Choroid plexus epithelial cell (primary cell): Measurements from ENCODE around the gene FAM78A.
A peak's percentile ranks its signal among the peaks of the same experiment; 100 is the strongest.

ENCODE experiments used
- DNase-seq: peaks from one replicate; pipeline ENCODE4 v3.0.0-alpha.2; 2010; ENCODE audit warnings: low read depth
- H3K4me3 ChIP-seq: 2 replicates; pipeline ENCODE4 v1.5.1; 2011; ENCODE audit warnings: low read depth, mild to moderate bottlenecking, control low read depth, low read length, moderate library complexity
- TF ChIP-seq, protein P1 (sequence below): conservative IDR thresholded peaks from 2 replicates; pipeline ENCODE4 v1.5.1; 2011; ENCODE audit warnings: low read depth, mild to moderate bottlenecking, control low read depth, inconsistent platforms, low read length, moderate library complexity

Gene FAM78A

DNA sequence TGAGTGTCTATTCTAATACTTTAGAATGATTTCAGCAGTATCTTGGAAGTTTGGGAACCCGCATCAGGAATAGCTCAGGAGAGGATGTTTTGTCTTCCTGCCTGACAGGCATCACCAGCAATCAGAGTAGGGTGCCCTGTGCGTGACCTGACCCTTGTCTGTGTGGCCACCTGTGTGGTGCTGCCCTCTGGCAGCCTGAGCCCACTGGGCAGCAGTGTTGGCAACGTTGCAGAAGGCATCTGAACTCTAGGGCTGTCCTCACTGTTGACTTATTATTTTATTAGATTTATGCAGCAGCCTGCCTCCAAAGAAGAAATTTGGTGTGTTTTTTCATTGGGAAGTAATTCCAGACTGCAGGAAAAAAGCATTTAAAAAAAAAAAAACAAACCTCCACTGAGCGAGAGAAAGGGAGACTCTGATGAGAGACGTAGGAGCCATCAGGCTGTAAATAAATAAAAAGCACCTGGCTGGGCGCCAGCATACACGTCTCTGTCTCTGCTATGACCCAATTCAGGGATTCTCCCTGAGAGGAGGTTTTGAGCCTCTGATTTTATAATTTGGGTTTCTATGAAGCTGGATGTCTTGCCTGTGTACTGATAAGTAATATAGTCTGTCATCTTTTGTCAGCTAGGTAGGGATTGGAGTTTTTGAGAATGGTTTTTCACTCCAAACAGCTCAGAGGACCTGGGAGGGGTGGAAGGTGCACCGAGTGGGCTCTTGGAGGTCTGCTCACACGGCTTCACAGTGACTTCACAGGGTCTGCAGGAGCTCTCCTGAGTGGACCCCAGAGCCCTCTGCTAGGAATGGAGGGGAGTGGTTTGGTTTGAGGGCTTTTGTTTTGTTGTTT lies 49.0 kb downstream of the FAM78A start:
- DNase-seq = peak; percentile 55
- TF ChIP-seq, protein P1, sequence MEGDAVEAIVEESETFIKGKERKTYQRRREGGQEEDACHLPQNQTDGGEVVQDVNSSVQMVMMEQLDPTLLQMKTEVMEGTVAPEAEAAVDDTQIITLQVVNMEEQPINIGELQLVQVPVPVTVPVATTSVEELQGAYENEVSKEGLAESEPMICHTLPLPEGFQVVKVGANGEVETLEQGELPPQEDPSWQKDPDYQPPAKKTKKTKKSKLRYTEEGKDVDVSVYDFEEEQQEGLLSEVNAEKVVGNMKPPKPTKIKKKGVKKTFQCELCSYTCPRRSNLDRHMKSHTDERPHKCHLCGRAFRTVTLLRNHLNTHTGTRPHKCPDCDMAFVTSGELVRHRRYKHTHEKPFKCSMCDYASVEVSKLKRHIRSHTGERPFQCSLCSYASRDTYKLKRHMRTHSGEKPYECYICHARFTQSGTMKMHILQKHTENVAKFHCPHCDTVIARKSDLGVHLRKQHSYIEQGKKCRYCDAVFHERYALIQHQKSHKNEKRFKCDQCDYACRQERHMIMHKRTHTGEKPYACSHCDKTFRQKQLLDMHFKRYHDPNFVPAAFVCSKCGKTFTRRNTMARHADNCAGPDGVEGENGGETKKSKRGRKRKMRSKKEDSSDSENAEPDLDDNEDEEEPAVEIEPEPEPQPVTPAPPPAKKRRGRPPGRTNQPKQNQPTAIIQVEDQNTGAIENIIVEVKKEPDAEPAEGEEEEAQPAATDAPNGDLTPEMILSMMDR = no peak
- no peak overlapping the region for H3K4me3 ChIP-seq

DNA sequence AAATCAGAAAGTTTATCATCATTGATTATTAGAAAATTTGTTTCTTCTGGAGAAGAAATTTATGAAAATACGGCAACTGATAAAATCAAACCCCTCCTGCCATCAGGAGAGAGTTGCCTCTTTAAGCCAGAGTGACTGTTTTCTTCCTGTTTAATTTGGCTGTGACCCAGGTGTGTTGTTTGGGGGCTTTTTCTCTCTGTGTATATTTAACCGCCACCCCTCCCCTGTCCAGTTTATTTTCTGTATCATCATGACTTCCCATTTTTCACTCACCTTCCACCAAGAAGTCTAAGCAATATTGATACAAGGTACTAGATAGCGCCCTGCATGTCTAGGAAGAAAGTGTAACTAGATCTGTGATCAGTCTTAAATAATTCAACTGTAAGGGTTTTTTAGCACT lies 50.1 kb downstream of the FAM78A start:
- H3K4me3 ChIP-seq = no peak overlapping the region
- TF ChIP-seq, protein P1 = no peak
- no peak for DNase-seq

DNA sequence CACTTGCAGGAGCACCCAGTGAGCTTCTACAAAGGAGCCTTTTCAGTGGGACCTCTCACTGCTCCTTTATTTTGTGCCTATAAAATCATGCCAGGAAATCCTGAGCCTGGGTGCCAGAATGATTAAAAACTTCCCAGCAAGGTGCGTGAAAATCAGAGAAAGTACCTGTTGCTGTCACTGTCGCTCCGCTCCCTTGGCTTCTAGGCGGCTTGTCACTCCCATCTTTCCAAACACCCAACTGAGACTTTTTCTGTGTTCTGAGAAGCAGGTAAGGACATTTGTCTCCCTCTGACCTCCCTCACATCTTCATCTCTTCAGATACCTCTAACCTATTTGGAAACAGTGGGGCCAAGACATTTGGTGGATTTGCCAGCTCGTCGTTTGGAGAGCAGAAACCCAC lies 53.9 kb downstream of the FAM78A start:
- TF ChIP-seq, protein P1 = no peak
- no peak overlapping the region for H3K4me3 ChIP-seq
- DNase-seq = no peak

DNA sequence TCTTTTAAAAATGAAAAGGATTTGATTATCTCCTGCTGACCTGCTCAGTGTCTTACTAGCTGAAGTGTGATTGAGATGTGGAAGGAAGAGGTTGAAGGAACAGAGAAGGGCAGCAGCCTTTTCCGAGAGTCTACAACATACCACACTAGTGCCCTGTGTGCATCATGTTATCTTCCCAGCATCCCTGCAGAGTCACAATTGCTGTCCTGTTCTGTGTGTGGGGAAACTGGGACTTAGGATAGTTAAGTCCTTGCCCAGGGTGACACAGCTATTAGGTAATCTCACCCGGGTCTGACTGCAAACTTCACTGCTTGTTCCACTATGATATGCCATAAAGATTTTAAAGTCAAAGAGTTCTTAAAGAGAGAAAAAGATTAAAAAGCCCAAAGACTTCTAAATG lies 55.8 kb downstream of the FAM78A start:
- DNase-seq = no peak
- TF ChIP-seq, protein P1 = no peak

DNA sequence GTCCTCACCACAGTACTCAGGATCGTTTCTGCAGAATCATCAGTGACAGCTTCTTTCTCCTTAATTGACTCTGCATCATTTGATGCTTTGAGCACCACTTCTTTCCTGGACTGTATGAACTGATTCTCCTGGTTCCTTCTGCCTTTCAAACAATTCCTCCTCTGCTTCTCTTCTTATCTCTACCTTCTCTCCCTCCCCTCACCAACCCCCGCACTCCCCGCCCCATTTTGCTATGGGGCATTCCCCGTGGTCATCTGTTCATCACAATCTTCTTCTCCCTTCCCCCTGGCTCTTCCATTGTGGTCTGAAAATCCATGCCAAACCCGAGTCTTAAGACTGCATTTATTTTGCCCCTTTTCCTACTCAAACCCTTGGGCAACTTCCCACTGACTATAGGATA lies 57.9 kb downstream of the FAM78A start:
- TF ChIP-seq, protein P1 = no peak
- H3K4me3 ChIP-seq = no peak overlapping the region
- no peak for DNase-seq

More for the DNA sequence above, 55.8 kb downstream of the FAM78A start:
- H3K4me3 ChIP-seq = no peak overlapping the region

DNA sequence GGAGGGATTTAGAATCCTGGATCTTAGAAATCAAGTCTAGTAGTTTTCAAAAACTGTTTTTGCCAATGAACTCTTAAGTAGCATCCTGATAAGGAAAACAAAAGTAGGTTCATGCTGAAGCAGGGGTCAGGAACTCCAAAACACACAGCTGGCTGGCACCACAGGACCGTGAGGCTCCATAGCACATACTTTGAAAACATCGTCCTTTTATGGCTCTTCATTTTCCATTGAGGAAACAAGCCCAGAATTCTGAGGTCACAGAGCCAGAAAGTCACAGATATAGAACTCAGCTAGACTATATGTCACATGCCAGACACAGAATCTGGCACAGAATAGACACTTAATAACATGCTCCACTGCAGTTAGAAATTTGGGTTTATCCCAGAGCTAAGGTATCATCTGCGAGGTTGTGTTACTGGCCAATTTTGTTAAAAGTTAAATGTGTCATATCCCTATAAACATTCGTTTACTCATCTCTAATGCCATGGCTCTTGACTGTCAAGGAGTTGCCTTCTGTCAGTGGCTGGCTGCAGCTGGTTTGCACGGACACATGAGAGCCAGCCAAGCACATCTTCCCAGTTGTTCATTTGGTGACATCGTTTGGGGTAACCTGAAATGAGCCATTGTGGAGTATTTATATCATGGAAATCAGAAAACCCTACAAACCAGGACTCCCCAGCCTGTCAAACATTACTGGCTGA lies 58.8 kb downstream of the FAM78A start:
- TF ChIP-seq, protein P1 = no peak
- H3K4me3 ChIP-seq = no peak overlapping the region
- no peak for DNase-seq
